ENCODE data around the gene CACNB2. TPM values are rescaled to one million over a fixed set of nuclear protein-coding genes. Genes with fewer than 3 reads are reported as not detected.

CACNB2 gene
- total and polyA plus RNA-seq, 2 of the 13 experiments (the other 11 are each of a cell fraction or from before 2014, with no cell fraction given) = not detected

DNA sequence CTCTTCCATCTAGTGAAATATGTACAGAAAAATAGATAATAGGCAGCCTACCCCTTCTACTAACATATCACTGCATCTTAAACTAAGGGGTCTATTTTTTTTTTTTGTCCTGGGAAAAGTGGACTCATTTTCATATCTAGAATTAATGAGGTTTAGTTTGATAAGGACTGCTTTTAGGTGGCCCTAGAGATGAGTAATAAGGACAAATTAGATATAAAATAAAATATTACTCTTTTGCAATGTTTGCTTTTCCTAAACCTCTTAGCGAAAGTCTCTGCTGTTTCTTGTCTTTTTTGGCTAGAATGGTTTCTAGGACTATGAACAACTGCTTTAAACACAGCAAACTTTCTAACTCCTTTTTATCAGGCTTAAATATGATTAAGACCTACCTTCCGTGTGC lies 83.7 kb downstream of the CACNB2 start (continued):
- TF ChIP-seq ARHGAP35 (CRISPR knock-in tag; IDR thresholded peaks at IDR 0.05; ENCODE audit: borderline replicate concordance) (no peak), ASH2L (IDR thresholded peaks at IDR 0.05; ENCODE audit: insufficient read length, low read depth, low read length) (no peak), ZNF598 (CRISPR knock-in tag; IDR thresholded peaks at IDR 0.05; ENCODE audit: borderline replicate concordance) (no peak), ZNF430 (CRISPR knock-in tag; IDR thresholded peaks at IDR 0.05) (no peak), NCOA2 (CRISPR knock-in tag; IDR thresholded peaks at IDR 0.05) (no peak), ZNF251 (CRISPR knock-in tag; IDR thresholded peaks at IDR 0.05) (no peak), ZHX1 (CRISPR knock-in tag; IDR thresholded peaks at IDR 0.05; ENCODE audit: low read depth) (no peak), DDIT3 (CRISPR knock-in tag; IDR thresholded peaks at IDR 0.05) (no peak), TEAD2 (CRISPR knock-in tag; IDR thresholded peaks at IDR 0.05) (no peak)
- TF ChIP-seq, protein P1, sequence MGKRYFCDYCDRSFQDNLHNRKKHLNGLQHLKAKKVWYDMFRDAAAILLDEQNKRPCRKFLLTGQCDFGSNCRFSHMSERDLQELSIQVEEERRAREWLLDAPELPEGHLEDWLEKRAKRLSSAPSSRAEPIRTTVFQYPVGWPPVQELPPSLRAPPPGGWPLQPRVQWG (CRISPR knock-in tag; IDR thresholded peaks at IDR 0.05; ENCODE audit: borderline replicate concordance, low read depth) = no peak
- TF ChIP-seq, protein P2, sequence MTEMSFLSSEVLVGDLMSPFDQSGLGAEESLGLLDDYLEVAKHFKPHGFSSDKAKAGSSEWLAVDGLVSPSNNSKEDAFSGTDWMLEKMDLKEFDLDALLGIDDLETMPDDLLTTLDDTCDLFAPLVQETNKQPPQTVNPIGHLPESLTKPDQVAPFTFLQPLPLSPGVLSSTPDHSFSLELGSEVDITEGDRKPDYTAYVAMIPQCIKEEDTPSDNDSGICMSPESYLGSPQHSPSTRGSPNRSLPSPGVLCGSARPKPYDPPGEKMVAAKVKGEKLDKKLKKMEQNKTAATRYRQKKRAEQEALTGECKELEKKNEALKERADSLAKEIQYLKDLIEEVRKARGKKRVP (CRISPR knock-in tag; IDR thresholded peaks at IDR 0.05) = no peak
